Body of pancreas (tissue), 4 donors: Measurements from ENCODE around the gene ABCD1.

Experiments used
- POLR2A ChIP-seq, 3 donors: fragments of 450-650 bp; IDR thresholded peaks; one replicate each; pipeline ENCODE4 v1.6.1; 2016; ENCODE audit warnings: antibody characterized with exemption in 3 of 3, mild to moderate bottlenecking in 2 of 3
- TF ChIP-seq, protein P1 (sequence below), 7 experiments: fragments of 450-650 bp in 4 of 7; fragments of 200-600 bp in 3 of 7; sonication (generic) in 3 of 7; IDR thresholded peaks; one replicate each; pipeline ENCODE4 v1.5.1; 2016 to 2019; ENCODE audit warnings: antibody characterized with exemption in 7 of 7

DNA sequence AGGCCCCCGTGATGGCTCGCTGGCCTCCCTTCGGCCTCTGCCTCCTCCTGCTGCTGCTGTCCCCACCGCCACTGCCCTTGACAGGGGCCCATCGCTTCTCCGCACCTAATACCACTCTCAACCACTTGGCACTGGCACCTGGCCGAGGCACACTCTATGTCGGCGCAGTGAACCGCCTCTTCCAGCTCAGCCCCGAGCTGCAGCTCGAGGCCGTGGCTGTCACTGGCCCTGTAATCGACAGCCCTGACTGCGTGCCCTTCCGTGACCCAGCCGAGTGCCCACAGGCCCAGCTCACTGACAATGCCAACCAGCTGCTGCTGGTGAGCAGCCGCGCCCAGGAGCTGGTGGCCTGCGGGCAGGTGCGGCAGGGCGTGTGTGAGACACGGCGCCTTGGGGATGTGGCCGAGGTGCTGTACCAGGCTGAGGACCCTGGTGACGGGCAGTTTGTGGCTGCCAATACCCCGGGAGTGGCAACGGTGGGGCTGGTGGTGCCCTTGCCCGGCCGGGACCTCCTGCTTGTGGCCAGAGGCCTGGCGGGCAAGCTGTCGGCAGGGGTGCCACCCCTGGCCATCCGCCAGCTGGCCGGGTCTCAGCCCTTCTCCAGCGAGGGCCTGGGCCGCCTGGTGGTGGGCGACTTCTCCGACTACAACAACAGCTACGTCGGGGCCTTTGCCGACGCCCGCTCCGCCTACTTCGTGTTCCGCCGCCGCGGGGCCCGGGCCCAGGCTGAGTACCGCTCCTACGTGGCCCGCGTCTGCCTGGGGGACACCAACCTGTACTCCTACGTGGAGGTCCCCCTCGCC lies 42.4 kb downstream of the ABCD1 start:
- TF ChIP-seq, protein P1, sequence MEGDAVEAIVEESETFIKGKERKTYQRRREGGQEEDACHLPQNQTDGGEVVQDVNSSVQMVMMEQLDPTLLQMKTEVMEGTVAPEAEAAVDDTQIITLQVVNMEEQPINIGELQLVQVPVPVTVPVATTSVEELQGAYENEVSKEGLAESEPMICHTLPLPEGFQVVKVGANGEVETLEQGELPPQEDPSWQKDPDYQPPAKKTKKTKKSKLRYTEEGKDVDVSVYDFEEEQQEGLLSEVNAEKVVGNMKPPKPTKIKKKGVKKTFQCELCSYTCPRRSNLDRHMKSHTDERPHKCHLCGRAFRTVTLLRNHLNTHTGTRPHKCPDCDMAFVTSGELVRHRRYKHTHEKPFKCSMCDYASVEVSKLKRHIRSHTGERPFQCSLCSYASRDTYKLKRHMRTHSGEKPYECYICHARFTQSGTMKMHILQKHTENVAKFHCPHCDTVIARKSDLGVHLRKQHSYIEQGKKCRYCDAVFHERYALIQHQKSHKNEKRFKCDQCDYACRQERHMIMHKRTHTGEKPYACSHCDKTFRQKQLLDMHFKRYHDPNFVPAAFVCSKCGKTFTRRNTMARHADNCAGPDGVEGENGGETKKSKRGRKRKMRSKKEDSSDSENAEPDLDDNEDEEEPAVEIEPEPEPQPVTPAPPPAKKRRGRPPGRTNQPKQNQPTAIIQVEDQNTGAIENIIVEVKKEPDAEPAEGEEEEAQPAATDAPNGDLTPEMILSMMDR (IDR thresholded peaks at IDR 0.05), result no peak
- TF ChIP-seq POLR2A (IDR thresholded peaks at IDR 0.05), result no peak
